Mesothelial cell of epicardium (in vitro differentiated cells): ENCODE data around the gene CRBN. TPM values are rescaled to one million over a fixed set of nuclear protein-coding genes. Genes with fewer than 3 reads are reported as not detected.
A peak's percentile ranks its signal among the peaks of the same experiment; 100 is the strongest.

Experiments
- DNase-seq, 2 experiments: peaks; one replicate each; pipeline ENCODE4 v3.0.0; 2021; ENCODE audit warnings: low spot score in 2 of 2; ENCODE audit not compliant: unreplicated experiment in 2 of 2
- H3K27ac Mint-ChIP-seq: 2 replicates; pipeline ENCODE4 v1.8.0; 2021; ENCODE audit warnings: mixed read lengths
- H3K27me3 Mint-ChIP-seq: 2 replicates; pipeline ENCODE4 v1.8.0; 2021; ENCODE audit warnings: low read depth, mixed read lengths
- H3K36me3 Mint-ChIP-seq: 2 replicates; pipeline ENCODE4 v1.8.0; 2021; ENCODE audit warnings: mixed read lengths
- H3K4me1 Mint-ChIP-seq: 2 replicates; pipeline ENCODE4 v1.8.0; 2021; ENCODE audit warnings: mixed read lengths
- H3K4me3 Mint-ChIP-seq: 2 replicates; pipeline ENCODE4 v1.8.0; 2021; ENCODE audit warnings: mild to moderate bottlenecking, moderate library complexity, mixed read lengths
- H3K9me3 Mint-ChIP-seq: 2 replicates; pipeline ENCODE4 v1.8.0; 2021; ENCODE audit warnings: mixed read lengths
- CTCF ChIP-seq: fragments of 200-600 bp; sonication (generic); IDR thresholded peaks from one replicate; pipeline ENCODE4 v1.5.0; 2021; ENCODE audit warnings: antibody characterized with exemption; ENCODE audit not compliant: unreplicated experiment
- total RNA-seq: library from RNA; stranded (reverse); gene quantifications from 3 replicates; pipeline ENCODE4 v1.2.1, GENCODE V29; 2021

Gene CRBN
- total RNA-seq, 1 donor from 2014 or later = 44.5 TPM

- no peak overlapping the region for H3K4me3 Mint-ChIP-seq
- peak; percentile 40 for TF ChIP-seq CTCF
- no peaks in the 10 kb centered on the region for H3K9me3 Mint-ChIP-seq
- no peak for DNase-seq
- H3K27ac Mint-ChIP-seq = no peak overlapping the region
- peaks cover 40% of the 10 kb centered on the region for H3K27me3 Mint-ChIP-seq
- H3K4me1 Mint-ChIP-seq = peaks cover 8% of the 10 kb centered on the region
- H3K36me3 Mint-ChIP-seq = no peaks in the 10 kb centered on the region
Measured at GRCh38 chr3:3196148-3196861, 16.8 kb upstream of the CRBN start.

GRCh38 chr3:3194861-3195260 is 15.4 kb upstream of the CRBN start:
- no peak for TF ChIP-seq CTCF
- Mint-ChIP-seq H3K27me3 (peaks cover 54% of the 10 kb centered on the region), H3K36me3 (no peaks in the 10 kb centered on the region), H3K27ac (no peak overlapping the region), H3K4me1 (peaks cover under 1% of the 10 kb centered on the region), H3K9me3 (no peaks in the 10 kb centered on the region), H3K4me3 (no peak overlapping the region)
- no peak for DNase-seq

- Mint-ChIP-seq H3K4me1 (peaks cover 10% of the 10 kb centered on the region), H3K36me3 (no peaks in the 10 kb centered on the region), H3K27me3 (peaks cover 46% of the 10 kb centered on the region), H3K4me3 (no peak overlapping the region), H3K27ac (no peak overlapping the region), H3K9me3 (peaks cover 6% of the 10 kb centered on the region)
- no peak for TF ChIP-seq CTCF
- DNase-seq = no peak
Measured at GRCh38 chr3:3192286-3192675, 12.8 kb upstream of the CRBN start.

- H3K27ac Mint-ChIP-seq = no peak overlapping the region
- DNase-seq = no peak
- H3K9me3 Mint-ChIP-seq = peaks cover 10% of the 10 kb centered on the region
- H3K4me1 Mint-ChIP-seq = peaks cover 10% of the 10 kb centered on the region
- H3K4me3 Mint-ChIP-seq = no peak overlapping the region
- no peak for TF ChIP-seq CTCF
- no peaks in the 10 kb centered on the region for H3K36me3 Mint-ChIP-seq
- H3K27me3 Mint-ChIP-seq = peaks cover 46% of the 10 kb centered on the region
Measured at GRCh38 chr3:3191675-3192285, 12.3 kb upstream of the CRBN start.

- Mint-ChIP-seq H3K9me3 (peaks cover 21% of the 10 kb centered on the region), H3K36me3 (no peaks in the 10 kb centered on the region), H3K4me1 (peaks cover 10% of the 10 kb centered on the region), H3K27me3 (peaks cover 39% of the 10 kb centered on the region), H3K4me3 (no peak overlapping the region), H3K27ac (no peak overlapping the region)
- no peak for TF ChIP-seq CTCF
- DNase-seq = no peak
Measured at GRCh38 chr3:3189961-3190360, 10.5 kb upstream of the CRBN start.
